Neural progenitor cell (in vitro differentiated cells): ENCODE data around the gene MAP4K1.

ENCODE experiments used
- EZH2phosphoT487 ChIP-seq: fragments of 200-600 bp; sonication (generic); IDR thresholded peaks from 2 replicates; pipeline ENCODE4 v1.6.1; 2017; ENCODE audit warnings: antibody characterized with exemption
- TF ChIP-seq, protein P1 (sequence below): fragments of 200-600 bp; sonication (generic); IDR thresholded peaks from 2 replicates; pipeline ENCODE4 v1.5.1; 2017; ENCODE audit warnings: antibody characterized with exemption, mild to moderate bottlenecking

DNA sequence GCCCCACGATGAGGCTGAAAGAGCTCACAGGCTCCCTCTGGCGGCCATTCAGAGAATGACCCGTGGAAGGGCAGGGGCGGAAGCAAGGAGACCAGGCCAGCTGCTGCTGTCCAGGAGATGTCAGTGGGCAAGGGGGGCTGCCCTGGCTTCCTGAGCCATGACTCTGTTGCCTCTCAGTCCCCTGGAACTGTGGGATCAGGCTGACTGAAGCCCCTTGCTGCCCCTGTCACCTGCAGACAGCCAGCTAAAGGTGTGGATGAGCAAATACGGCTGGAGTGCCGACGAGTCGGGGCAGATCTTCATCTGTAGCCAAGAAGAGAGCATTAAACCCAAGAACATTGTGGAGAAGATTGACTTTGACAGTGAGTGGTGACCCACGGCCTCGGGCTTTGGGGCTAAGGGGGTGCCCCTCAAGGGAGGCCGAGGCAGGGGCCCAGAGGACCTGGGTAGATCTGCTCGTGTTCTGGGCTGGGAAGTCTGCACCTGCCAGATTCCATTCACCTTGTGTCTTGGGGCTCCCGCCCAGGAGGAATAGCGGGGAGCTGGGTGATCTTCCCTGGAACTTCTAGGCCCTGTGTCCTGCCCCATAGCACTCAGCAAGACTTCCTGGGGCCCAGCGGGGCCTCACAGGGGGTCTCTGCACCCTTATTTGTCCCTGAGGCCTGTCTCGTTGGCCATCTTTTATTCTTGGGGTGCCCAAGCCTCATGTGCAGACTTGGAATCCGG, 17.2 kb upstream of the MAP4K1 start:
- TF ChIP-seq, protein P1, sequence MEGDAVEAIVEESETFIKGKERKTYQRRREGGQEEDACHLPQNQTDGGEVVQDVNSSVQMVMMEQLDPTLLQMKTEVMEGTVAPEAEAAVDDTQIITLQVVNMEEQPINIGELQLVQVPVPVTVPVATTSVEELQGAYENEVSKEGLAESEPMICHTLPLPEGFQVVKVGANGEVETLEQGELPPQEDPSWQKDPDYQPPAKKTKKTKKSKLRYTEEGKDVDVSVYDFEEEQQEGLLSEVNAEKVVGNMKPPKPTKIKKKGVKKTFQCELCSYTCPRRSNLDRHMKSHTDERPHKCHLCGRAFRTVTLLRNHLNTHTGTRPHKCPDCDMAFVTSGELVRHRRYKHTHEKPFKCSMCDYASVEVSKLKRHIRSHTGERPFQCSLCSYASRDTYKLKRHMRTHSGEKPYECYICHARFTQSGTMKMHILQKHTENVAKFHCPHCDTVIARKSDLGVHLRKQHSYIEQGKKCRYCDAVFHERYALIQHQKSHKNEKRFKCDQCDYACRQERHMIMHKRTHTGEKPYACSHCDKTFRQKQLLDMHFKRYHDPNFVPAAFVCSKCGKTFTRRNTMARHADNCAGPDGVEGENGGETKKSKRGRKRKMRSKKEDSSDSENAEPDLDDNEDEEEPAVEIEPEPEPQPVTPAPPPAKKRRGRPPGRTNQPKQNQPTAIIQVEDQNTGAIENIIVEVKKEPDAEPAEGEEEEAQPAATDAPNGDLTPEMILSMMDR: peak; percentile 94
- no peak for TF ChIP-seq EZH2phosphoT487
